WERI-Rb-1 (cell line): ENCODE data around the gene EBF3.

Experiments
- DNase-seq: peaks from one replicate; pipeline ENCODE4 v3.0.0-alpha.2; 2020
- H3K27ac ChIP-seq: fragments of 250-450 bp; sonication (Bioruptor Pico); 2 replicates; pipeline ENCODE4 v1.5.1; 2020; ENCODE audit warnings: mild to moderate bottlenecking, moderate library complexity
- H3K27me3 ChIP-seq: fragments of 250-450 bp; sonication (Bioruptor Pico); 2 replicates; pipeline ENCODE4 v1.5.1; 2021; ENCODE audit warnings: mild to moderate bottlenecking, low read depth, moderate library complexity; ENCODE audit not compliant: insufficient read depth, severe bottlenecking
- H3K36me3 ChIP-seq: fragments of 250-450 bp; sonication (Bioruptor Pico); 2 replicates; pipeline ENCODE4 v1.5.1; 2020; ENCODE audit warnings: mild to moderate bottlenecking, moderate library complexity
- H3K4me3 ChIP-seq: 2 replicates; pipeline ENCODE4 v1.5.1; 2011; ENCODE audit warnings: low read depth, mild to moderate bottlenecking, control low read depth, low read length
- H3K9me3 ChIP-seq: fragments of 250-450 bp; sonication (Bioruptor Pico); 2 replicates; pipeline ENCODE4 v1.5.1; 2021; ENCODE audit warnings: mild to moderate bottlenecking, moderate library complexity; ENCODE audit not compliant: severe bottlenecking
- TF ChIP-seq, protein P1 (sequence below): IDR thresholded peaks from 2 replicates; pipeline ENCODE4 v1.5.1; 2011; ENCODE audit warnings: low read depth, mild to moderate bottlenecking, control low read depth, inconsistent platforms, low read length

EBF3 gene

GRCh38 chr10:130003787-130004613 is 39.9 kb upstream of the EBF3 start:
- no peaks in the 10 kb centered on the region for H3K36me3 ChIP-seq
- H3K4me3 ChIP-seq, result no peak overlapping the region
- peaks cover 4% of the 10 kb centered on the region for H3K27me3 ChIP-seq
- DNase-seq, result no peak
- H3K27ac ChIP-seq, result no peak overlapping the region
- peaks cover 4% of the 10 kb centered on the region for H3K9me3 ChIP-seq
- TF ChIP-seq, protein P1, sequence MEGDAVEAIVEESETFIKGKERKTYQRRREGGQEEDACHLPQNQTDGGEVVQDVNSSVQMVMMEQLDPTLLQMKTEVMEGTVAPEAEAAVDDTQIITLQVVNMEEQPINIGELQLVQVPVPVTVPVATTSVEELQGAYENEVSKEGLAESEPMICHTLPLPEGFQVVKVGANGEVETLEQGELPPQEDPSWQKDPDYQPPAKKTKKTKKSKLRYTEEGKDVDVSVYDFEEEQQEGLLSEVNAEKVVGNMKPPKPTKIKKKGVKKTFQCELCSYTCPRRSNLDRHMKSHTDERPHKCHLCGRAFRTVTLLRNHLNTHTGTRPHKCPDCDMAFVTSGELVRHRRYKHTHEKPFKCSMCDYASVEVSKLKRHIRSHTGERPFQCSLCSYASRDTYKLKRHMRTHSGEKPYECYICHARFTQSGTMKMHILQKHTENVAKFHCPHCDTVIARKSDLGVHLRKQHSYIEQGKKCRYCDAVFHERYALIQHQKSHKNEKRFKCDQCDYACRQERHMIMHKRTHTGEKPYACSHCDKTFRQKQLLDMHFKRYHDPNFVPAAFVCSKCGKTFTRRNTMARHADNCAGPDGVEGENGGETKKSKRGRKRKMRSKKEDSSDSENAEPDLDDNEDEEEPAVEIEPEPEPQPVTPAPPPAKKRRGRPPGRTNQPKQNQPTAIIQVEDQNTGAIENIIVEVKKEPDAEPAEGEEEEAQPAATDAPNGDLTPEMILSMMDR, result no peak

- Histone ChIP-seq H3K27ac (no peak overlapping the region), H3K9me3 (peaks cover 4% of the 10 kb centered on the region), H3K4me3 (no peak overlapping the region), H3K36me3 (no peaks in the 10 kb centered on the region), H3K27me3 (peaks cover 4% of the 10 kb centered on the region)
- no peak for DNase-seq
- TF ChIP-seq, protein P1, result no peak
These were observed 39.1 kb upstream of the EBF3 start for GRCh38 chr10:130003166-130003565.

GRCh38 chr10:130002606-130003005 is 38.5 kb upstream of the EBF3 start:
- TF ChIP-seq, protein P1, result no peak
- H3K4me3 ChIP-seq, result no peak overlapping the region
- no peak overlapping the region for H3K27ac ChIP-seq
- no peaks in the 10 kb centered on the region for H3K36me3 ChIP-seq
- H3K9me3 ChIP-seq, result peaks cover 4% of the 10 kb centered on the region
- H3K27me3 ChIP-seq, result peaks cover 4% of the 10 kb centered on the region
- DNase-seq, result no peak

DNA sequence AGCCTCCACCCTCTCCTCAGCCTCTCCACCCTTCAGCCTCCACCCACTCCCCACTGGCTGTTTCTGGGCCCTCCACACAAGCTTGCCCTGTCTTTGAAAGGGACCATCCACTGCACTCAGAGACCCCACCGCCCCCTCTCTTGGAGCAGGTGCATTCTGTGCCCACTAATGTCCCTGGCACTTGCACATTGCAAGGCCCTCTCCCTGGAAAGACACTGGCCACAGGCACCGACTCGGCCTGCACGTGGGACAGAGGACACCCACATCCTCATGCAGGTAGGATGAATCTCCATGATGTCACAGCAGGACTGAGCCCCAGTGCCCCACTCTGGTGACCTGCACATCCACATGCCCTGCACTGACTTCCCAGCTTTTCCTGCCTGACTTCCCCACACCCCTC is 36.8 kb upstream of the EBF3 start:
- TF ChIP-seq, protein P1, result no peak
- Histone ChIP-seq H3K27ac (no peak overlapping the region), H3K27me3 (peaks cover 6% of the 10 kb centered on the region), H3K36me3 (no peaks in the 10 kb centered on the region), H3K9me3 (peaks cover 4% of the 10 kb centered on the region), H3K4me3 (no peak overlapping the region)
- no peak for DNase-seq

DNA sequence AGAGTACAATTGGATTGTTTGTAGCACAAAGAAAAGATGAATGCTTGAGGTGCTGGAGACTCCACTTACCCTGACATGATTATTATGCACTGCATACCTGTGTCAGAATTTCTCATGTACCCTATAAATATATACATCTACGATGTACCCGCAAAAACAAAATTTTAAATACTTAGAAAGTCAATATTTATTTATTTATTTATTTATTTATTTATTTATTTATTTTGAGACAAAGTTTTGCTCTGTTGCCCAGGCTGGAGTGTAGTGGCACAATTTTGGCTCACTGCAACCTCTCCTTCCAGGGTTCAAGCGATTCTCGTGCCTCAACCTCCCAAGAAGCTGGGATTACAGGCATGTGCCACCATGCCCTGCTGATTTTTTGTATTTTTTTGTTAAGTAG is 35.1 kb upstream of the EBF3 start:
- H3K36me3 ChIP-seq, result no peaks in the 10 kb centered on the region
- no peak for DNase-seq
- H3K4me3 ChIP-seq, result no peak overlapping the region
- H3K27me3 ChIP-seq, result peaks cover 6% of the 10 kb centered on the region
- H3K9me3 ChIP-seq, result no peaks in the 10 kb centered on the region
- TF ChIP-seq, protein P1, result no peak
- H3K27ac ChIP-seq, result no peak overlapping the region

- Histone ChIP-seq H3K36me3 (no peaks in the 10 kb centered on the region), H3K27ac (no peak overlapping the region), H3K27me3 (peaks cover 3% of the 10 kb centered on the region), H3K4me3 (no peak overlapping the region), H3K9me3 (no peaks in the 10 kb centered on the region)
- no peak for DNase-seq
- TF ChIP-seq, protein P1, result no peak
These were observed 29.5 kb upstream of the EBF3 start for GRCh38 chr10:129993621-129994020.
